HUES64 (cell line): Measurements from ENCODE around the gene ADGRD2.

Source experiments
- H3K27ac ChIP-seq: 2 replicates; pipeline ENCODE4 v1.7.0; 2013; ENCODE audit warnings: low read depth, low read length, inconsistent platforms
- H3K27me3 ChIP-seq: 2 replicates; pipeline ENCODE4 v1.6.1; 2013; ENCODE audit warnings: mild to moderate bottlenecking, low read length; ENCODE audit not compliant: insufficient read depth
- H3K36me3 ChIP-seq: 2 replicates; pipeline ENCODE4 v1.6.1; 2013; ENCODE audit warnings: mild to moderate bottlenecking, low read length; ENCODE audit not compliant: insufficient read depth
- H3K4me1 ChIP-seq: 2 replicates; pipeline ENCODE4 v1.6.1; 2013; ENCODE audit warnings: mild to moderate bottlenecking, low read length, moderate library complexity; ENCODE audit not compliant: insufficient read depth
- H3K4me3 ChIP-seq: 2 replicates; pipeline ENCODE4 v1.5.1; 2013; ENCODE audit warnings: mild to moderate bottlenecking, low read length, moderate library complexity
- H3K9ac ChIP-seq: 2 replicates; pipeline ENCODE4 v1.6.1; 2013; ENCODE audit warnings: mild to moderate bottlenecking, low read depth, low read length
- H3K9me3 ChIP-seq: 2 replicates; pipeline ENCODE4 v1.6.1; 2013; ENCODE audit warnings: low read depth, low read length; ENCODE audit not compliant: insufficient read depth
- WGBS: fragments of 150-250, 120-280 bp; methylation state at CpG from one replicate; pipeline ENCODE4 v1.1.7; 2013; ENCODE audit warnings: missing lambda C conversion rate; 5-methylcytosine and 5-hydroxymethylcytosine counted together

Gene ADGRD2

GRCh38 chr9:124483481-124483880, 33.2 kb downstream of the ADGRD2 start:
- H3K36me3 ChIP-seq, result no peaks in the 10 kb centered on the region
- 91% methylated on average over 9 of the region's 9 CpGs for WGBS
- H3K4me3 ChIP-seq, result no peak overlapping the region
- H3K4me1 ChIP-seq, result peaks cover 15% of the 10 kb centered on the region
- no peaks in the 10 kb centered on the region for H3K9me3 ChIP-seq
- H3K27ac ChIP-seq, result no peak overlapping the region
- peaks cover 31% of the 10 kb centered on the region for H3K27me3 ChIP-seq
- H3K9ac ChIP-seq, result no peak overlapping the region

DNA sequence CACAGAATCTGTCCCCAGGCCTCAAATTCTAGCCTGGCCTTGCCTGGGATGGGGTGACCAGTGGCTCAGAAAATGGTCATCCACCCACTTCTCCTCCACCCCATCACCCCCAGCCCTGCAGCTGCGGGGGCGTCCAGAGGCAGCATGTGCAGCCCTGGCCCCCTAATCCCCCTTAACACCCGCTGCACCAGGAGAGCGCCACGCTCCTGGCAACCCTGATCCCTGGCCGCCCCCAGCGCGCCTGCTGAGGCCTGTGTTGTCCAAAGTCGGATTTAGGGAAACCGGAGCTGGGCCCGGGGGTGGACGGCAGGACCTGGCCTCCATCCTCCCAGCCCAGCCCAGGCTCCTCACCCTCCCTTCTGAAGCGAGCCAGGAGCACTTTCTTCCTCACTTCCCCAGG, 35.0 kb downstream of the ADGRD2 start:
- H3K4me1 ChIP-seq, result peaks cover 15% of the 10 kb centered on the region
- H3K36me3 ChIP-seq, result no peaks in the 10 kb centered on the region
- peaks cover 14% of the 10 kb centered on the region for H3K27me3 ChIP-seq
- H3K9ac ChIP-seq, result no peak overlapping the region
- no peak overlapping the region for H3K27ac ChIP-seq
- no peak overlapping the region for H3K4me3 ChIP-seq
- no peaks in the 10 kb centered on the region for H3K9me3 ChIP-seq
- 84% methylated on average over 12 of the region's 13 CpGs for WGBS

GRCh38 chr9:124485936-124486335, 35.7 kb downstream of the ADGRD2 start:
- no peak overlapping the region for H3K27ac ChIP-seq
- no peaks in the 10 kb centered on the region for H3K36me3 ChIP-seq
- H3K9me3 ChIP-seq, result no peaks in the 10 kb centered on the region
- 80% methylated on average over 15 of the region's 15 CpGs for WGBS
- no peak overlapping the region for H3K9ac ChIP-seq
- peaks cover 12% of the 10 kb centered on the region for H3K27me3 ChIP-seq
- no peak overlapping the region for H3K4me3 ChIP-seq
- H3K4me1 ChIP-seq, result peaks cover 15% of the 10 kb centered on the region

- WGBS, result 89% methylated on average over 17 of the region's 17 CpGs
- no peak overlapping the region for H3K4me3 ChIP-seq
- no peak overlapping the region for H3K27ac ChIP-seq
- no peaks in the 10 kb centered on the region for H3K36me3 ChIP-seq
- peaks cover 6% of the 10 kb centered on the region for H3K27me3 ChIP-seq
- H3K4me1 ChIP-seq, result peaks cover 14% of the 10 kb centered on the region
- no peaks in the 10 kb centered on the region for H3K9me3 ChIP-seq
- H3K9ac ChIP-seq, result no peak overlapping the region
These were observed 36.6 kb downstream of the ADGRD2 start for GRCh38 chr9:124486778-124487259.

GRCh38 chr9:124487260-124488182, 37.3 kb downstream of the ADGRD2 start:
- Histone ChIP-seq H3K4me1 (peaks cover 9% of the 10 kb centered on the region), H3K36me3 (no peaks in the 10 kb centered on the region), H3K27ac (no peak overlapping the region), H3K4me3 (no peak overlapping the region), H3K9me3 (no peaks in the 10 kb centered on the region), H3K27me3 (no peaks in the 10 kb centered on the region; the same call in 1 of the 2 replicates), H3K9ac (no peak overlapping the region)
- WGBS, result 82% methylated on average over 40 of the region's 40 CpGs

DNA sequence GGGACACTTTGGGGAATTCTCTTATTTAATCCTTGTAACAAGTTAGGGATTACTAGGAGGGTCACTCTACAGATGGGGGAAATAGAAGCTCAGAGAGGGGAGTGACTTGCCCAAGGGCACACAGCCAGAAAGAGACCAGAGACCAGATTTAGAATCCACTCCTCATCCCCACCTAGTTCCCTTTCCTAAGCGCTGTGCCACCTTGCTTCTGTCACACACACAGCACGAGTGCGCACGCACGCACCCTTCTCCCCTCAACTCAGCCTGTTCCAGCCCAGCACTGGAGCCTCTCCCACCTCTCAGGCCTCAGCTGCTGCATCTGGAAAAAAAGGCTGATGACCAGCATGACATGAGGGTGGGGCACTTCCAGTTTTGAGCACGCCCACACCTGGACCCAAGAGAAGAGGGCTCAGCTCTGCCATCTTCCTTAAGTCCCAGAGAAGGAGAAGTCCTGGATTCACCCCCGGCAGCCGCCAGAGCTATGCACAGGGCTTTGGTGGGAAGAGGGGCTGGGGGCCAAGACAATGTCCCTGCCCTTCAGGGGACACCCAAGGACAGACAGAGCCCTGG, 38.5 kb downstream of the ADGRD2 start:
- Histone ChIP-seq H3K9me3 (no peaks in the 10 kb centered on the region), H3K27ac (no peak overlapping the region), H3K4me3 (no peak overlapping the region), H3K9ac (no peak overlapping the region), H3K27me3 (no peaks in the 10 kb centered on the region; the same call in 1 of the 2 replicates), H3K4me1 (peaks cover 9% of the 10 kb centered on the region), H3K36me3 (no peaks in the 10 kb centered on the region)
- WGBS, result 94% methylated on average over 8 of the region's 8 CpGs

DNA sequence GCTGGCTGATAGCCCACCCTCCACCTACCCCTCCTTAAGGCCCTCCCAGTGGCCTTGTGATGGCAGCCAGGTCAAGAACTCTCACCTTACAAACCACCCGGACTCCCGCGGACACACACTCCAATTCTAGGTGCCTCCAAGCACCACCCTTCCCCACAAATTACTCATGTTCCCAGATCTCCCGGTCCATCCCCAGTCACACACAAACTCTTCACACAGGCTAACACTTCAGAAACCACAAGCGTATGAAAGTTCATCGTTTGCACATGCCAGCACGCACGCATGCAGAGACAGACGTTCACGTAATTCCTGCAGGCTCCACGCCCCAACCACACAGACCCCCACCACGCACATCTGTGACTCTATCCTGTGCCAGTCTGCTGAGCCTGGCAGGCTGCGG, 39.0 kb downstream of the ADGRD2 start:
- Histone ChIP-seq H3K9me3 (no peaks in the 10 kb centered on the region), H3K27ac (no peak overlapping the region), H3K4me1 (peaks cover 9% of the 10 kb centered on the region), H3K9ac (no peak overlapping the region), H3K36me3 (no peaks in the 10 kb centered on the region), H3K4me3 (no peak overlapping the region), H3K27me3 (peaks cover 1% of the 10 kb centered on the region; the same call in 1 of the 2 replicates)
- WGBS, result 90% methylated on average over 13 of the region's 13 CpGs

DNA sequence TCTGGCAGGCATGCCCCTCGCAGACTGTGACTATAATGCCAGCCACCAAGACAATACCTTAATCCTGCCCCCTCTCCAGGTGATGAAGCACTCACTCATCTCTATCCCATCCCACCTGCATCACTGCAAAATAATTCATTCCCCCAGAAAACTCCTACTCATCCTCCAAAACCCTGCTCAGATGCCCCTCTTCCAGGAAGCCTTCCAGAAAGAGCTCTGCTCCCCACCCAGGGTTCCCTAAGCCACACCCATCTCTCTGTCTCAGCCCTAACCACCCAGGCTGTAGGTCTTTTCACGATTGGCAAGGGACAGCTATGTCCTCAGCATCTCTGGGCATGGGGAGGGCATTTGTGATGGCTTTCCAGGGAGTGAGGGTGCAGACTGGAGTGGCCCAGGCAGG, 39.8 kb downstream of the ADGRD2 start:
- no peak overlapping the region for H3K27ac ChIP-seq
- H3K4me3 ChIP-seq, result no peak overlapping the region
- no peaks in the 10 kb centered on the region for H3K36me3 ChIP-seq
- peaks cover 9% of the 10 kb centered on the region for H3K4me1 ChIP-seq
- H3K9me3 ChIP-seq, result no peaks in the 10 kb centered on the region
- peaks cover 3% of the 10 kb centered on the region; the same call in 1 of the 2 replicates for H3K27me3 ChIP-seq
- WGBS, result 66% methylated on average over 2 of the region's 2 CpGs
- H3K9ac ChIP-seq, result no peak overlapping the region

GRCh38 chr9:124491049-124491975, 41.1 kb downstream of the ADGRD2 start:
- Histone ChIP-seq H3K27me3 (0 out of 2 replicates have a peak, but pooled peaks cover 3% of the 10 kb centered on the region), H3K27ac (no peak overlapping the region)

GRCh38 chr9:124492818-124493217, 42.6 kb downstream of the ADGRD2 start:
- H3K27me3 ChIP-seq, result peaks cover 3% of the 10 kb centered on the region; the same call in 1 of the 2 replicates
- H3K9me3 ChIP-seq, result no peaks in the 10 kb centered on the region
- no peak overlapping the region for H3K27ac ChIP-seq
- no peaks in the 10 kb centered on the region for H3K4me1 ChIP-seq
- H3K4me3 ChIP-seq, result no peak overlapping the region
- H3K9ac ChIP-seq, result no peak overlapping the region
- no peaks in the 10 kb centered on the region for H3K36me3 ChIP-seq
- WGBS, result 84% methylated on average over 19 of the region's 19 CpGs

More at GRCh38 chr9:124491049-124491975, 41.1 kb downstream of the ADGRD2 start:
- WGBS, result 92% methylated on average over 29 of the region's 32 CpGs
- Histone ChIP-seq H3K36me3 (no peaks in the 10 kb centered on the region), H3K4me1 (peaks cover 9% of the 10 kb centered on the region), H3K4me3 (no peak overlapping the region), H3K9ac (no peak overlapping the region), H3K9me3 (no peaks in the 10 kb centered on the region)
